GM12878 (cell line): ENCODE data around the gene VN1R5. TPM values are rescaled to one million over a fixed set of nuclear protein-coding genes. Genes with fewer than 3 reads are reported as not detected.
A peak's percentile ranks its signal among the peaks of the same experiment; 100 is the strongest.

Experiments used
- ATF3 ChIP-seq: IDR thresholded peaks from 2 replicates; pipeline ENCODE4 v1.6.1; 2011; ENCODE audit warnings: low read depth, mild to moderate bottlenecking, low read length, moderate library complexity, borderline replicate concordance; ENCODE audit errors: extremely low read depth
- EGR1 ChIP-seq, 2 experiments: IDR thresholded peaks; 1 replicate in 1 of 2; 2 replicates in 1 of 2; pipeline ENCODE4 v1.6.1; 2011 to 2012; ENCODE audit warnings: low read depth in 2 of 2, low read length in 2 of 2, borderline replicate concordance in 1 of 2, mild to moderate bottlenecking in 1 of 2, moderate library complexity in 1 of 2
- ELK1 ChIP-seq: IDR thresholded peaks from 2 replicates; pipeline ENCODE4 v1.6.1; 2012; ENCODE audit warnings: low read depth, low read length, improper control_type of control experiment
- FOXM1 ChIP-seq: IDR thresholded peaks from 2 replicates; pipeline ENCODE4 v1.6.1; 2012; ENCODE audit warnings: low read depth, mild to moderate bottlenecking, inconsistent platforms, low read length, moderate library complexity
- HCFC1 ChIP-seq: fragments of 150-350 bp; IDR thresholded peaks from 2 replicates; pipeline ENCODE4 v1.6.1; 2014; ENCODE audit warnings: low read length
- IRF4 ChIP-seq: IDR thresholded peaks from 2 replicates; pipeline ENCODE4 v1.6.1; 2011; ENCODE audit warnings: low read depth, low read length
- JUND ChIP-seq: IDR thresholded peaks from 2 replicates; pipeline ENCODE4 v1.6.1; 2012; ENCODE audit warnings: low read depth, mild to moderate bottlenecking, low read length, improper control_type of control experiment, moderate library complexity
- MYB ChIP-seq: fragments of 150-350 bp; IDR thresholded peaks from 2 replicates; pipeline ENCODE4 v1.6.1; 2014; ENCODE audit warnings: mild to moderate bottlenecking, low read depth, low read length, borderline replicate concordance
- NFXL1 ChIP-seq: fragments of 450-650 bp; IDR thresholded peaks from 2 replicates; pipeline ENCODE4 v1.6.1; 2017; ENCODE audit warnings: antibody characterized with exemption, mild to moderate bottlenecking, borderline replicate concordance
- NFYB ChIP-seq: IDR thresholded peaks from 2 replicates; pipeline ENCODE4 v1.6.1; 2011; ENCODE audit warnings: low read depth, mild to moderate bottlenecking, low read length, improper control_type of control experiment, moderate library complexity; ENCODE audit not compliant: insufficient read depth
- PAX8 ChIP-seq: fragments of 450-650 bp; IDR thresholded peaks from 2 replicates; pipeline ENCODE4 v1.6.1; 2017; ENCODE audit warnings: mild to moderate bottlenecking, moderate library complexity
- POLR2A ChIP-seq: IDR thresholded peaks from 2 replicates; pipeline ENCODE4 v1.6.1; 2011; ENCODE audit warnings: low read depth, mild to moderate bottlenecking, low read length
- RAD21 ChIP-seq: IDR thresholded peaks from 2 replicates; pipeline ENCODE4 v1.6.1; 2011; ENCODE audit warnings: mild to moderate bottlenecking, low read depth, low read length, moderate library complexity; ENCODE audit not compliant: insufficient read depth
- RB1 ChIP-seq: fragments of 450-650 bp; formaldehyde crosslinking; IDR thresholded peaks from 2 replicates; pipeline ENCODE4 v1.6.1; 2017; ENCODE audit warnings: mild to moderate bottlenecking, borderline replicate concordance
- RCOR1 ChIP-seq: conservative IDR thresholded peaks from 2 replicates; pipeline ENCODE4 v1.6.1; 2012; ENCODE audit warnings: low read depth, low read length, improper control_type of control experiment
- RFX5 ChIP-seq: IDR thresholded peaks from 2 replicates; pipeline ENCODE4 v1.6.1; 2011; ENCODE audit warnings: low read depth, low read length, improper control_type of control experiment
- SIN3A ChIP-seq: IDR thresholded peaks from 2 replicates; pipeline ENCODE4 v1.6.1; 2012; ENCODE audit warnings: low read depth, low read length, improper control_type of control experiment
- SIX5 ChIP-seq: IDR thresholded peaks from 2 replicates; pipeline ENCODE4 v1.6.1; 2011; ENCODE audit warnings: mild to moderate bottlenecking, low read depth, low read length, moderate library complexity; ENCODE audit not compliant: severe bottlenecking
- TAF1 ChIP-seq: IDR thresholded peaks from 2 replicates; pipeline ENCODE4 v1.6.1; 2011; ENCODE audit warnings: mild to moderate bottlenecking, low read depth, low read length, borderline replicate concordance
- USF2 ChIP-seq: IDR thresholded peaks from 2 replicates; pipeline ENCODE4 v1.6.1; 2011; ENCODE audit warnings: low read depth, low read length, improper control_type of control experiment, borderline replicate concordance
- ZNF274 ChIP-seq: IDR thresholded peaks from one replicate; pipeline ENCODE4 v1.8.0; 2011; ENCODE audit not compliant: insufficient read length, insufficient read depth
- polyA plus RNA-seq, 11 experiments: library from polyadenylated mRNA; depleted of rRNA in 4 of 11; unstranded in 6 of 11; stranded (reverse) in 5 of 11; fragments of >200 nt; fragmentation: Nextera tagmentation in 4 of 11; fragmentation: Illumina TruSeq in 1 of 11; extraction: Ambion mirVana in 4 of 11; extraction: Trizol in 1 of 11; gene quantifications; 1 replicate in 1 of 11; 2 replicates in 10 of 11; pipeline versions ENCODE4 v1.2.1 to v1.2.3, GENCODE V29; 2011 to 2016; ENCODE audit warnings: inconsistent platforms in 2 of 11, missing spikeins in 2 of 11, low read depth in 1 of 11
- total RNA-seq, 4 experiments: library from RNA; depleted of rRNA in 3 of 4; stranded (reverse); fragments of >200 nt in 3 of 4; fragmentation: Illumina TruSeq in 1 of 4; extraction: Trizol in 1 of 4; gene quantifications; 2 replicates each; pipeline versions ENCODE4 v1.2.1 to v1.2.3, GENCODE V29; 2013 to 2021
- TF ChIP-seq, protein P1 (sequence below): IDR thresholded peaks from 2 replicates; pipeline ENCODE4 v1.6.1; 2012; ENCODE audit warnings: improper control_type of control experiment, low read depth, low read length; ENCODE audit not compliant: insufficient replicate concordance

The VN1R5 gene
- total and polyA plus RNA-seq, 10 of the 15 experiments (the other 5 are each of a cell fraction or from before 2014, with no cell fraction given): not detected

- TF ChIP-seq ELK1: no peak
- no peak for TF ChIP-seq POLR2A
- TF ChIP-seq ZNF274: no peak
- TF ChIP-seq PAX8: no peak
- peak; percentile 29; the same call in 1 of the 2 replicates for TF ChIP-seq FOXM1
- TF ChIP-seq RFX5: no peak
- TF ChIP-seq, protein P1, sequence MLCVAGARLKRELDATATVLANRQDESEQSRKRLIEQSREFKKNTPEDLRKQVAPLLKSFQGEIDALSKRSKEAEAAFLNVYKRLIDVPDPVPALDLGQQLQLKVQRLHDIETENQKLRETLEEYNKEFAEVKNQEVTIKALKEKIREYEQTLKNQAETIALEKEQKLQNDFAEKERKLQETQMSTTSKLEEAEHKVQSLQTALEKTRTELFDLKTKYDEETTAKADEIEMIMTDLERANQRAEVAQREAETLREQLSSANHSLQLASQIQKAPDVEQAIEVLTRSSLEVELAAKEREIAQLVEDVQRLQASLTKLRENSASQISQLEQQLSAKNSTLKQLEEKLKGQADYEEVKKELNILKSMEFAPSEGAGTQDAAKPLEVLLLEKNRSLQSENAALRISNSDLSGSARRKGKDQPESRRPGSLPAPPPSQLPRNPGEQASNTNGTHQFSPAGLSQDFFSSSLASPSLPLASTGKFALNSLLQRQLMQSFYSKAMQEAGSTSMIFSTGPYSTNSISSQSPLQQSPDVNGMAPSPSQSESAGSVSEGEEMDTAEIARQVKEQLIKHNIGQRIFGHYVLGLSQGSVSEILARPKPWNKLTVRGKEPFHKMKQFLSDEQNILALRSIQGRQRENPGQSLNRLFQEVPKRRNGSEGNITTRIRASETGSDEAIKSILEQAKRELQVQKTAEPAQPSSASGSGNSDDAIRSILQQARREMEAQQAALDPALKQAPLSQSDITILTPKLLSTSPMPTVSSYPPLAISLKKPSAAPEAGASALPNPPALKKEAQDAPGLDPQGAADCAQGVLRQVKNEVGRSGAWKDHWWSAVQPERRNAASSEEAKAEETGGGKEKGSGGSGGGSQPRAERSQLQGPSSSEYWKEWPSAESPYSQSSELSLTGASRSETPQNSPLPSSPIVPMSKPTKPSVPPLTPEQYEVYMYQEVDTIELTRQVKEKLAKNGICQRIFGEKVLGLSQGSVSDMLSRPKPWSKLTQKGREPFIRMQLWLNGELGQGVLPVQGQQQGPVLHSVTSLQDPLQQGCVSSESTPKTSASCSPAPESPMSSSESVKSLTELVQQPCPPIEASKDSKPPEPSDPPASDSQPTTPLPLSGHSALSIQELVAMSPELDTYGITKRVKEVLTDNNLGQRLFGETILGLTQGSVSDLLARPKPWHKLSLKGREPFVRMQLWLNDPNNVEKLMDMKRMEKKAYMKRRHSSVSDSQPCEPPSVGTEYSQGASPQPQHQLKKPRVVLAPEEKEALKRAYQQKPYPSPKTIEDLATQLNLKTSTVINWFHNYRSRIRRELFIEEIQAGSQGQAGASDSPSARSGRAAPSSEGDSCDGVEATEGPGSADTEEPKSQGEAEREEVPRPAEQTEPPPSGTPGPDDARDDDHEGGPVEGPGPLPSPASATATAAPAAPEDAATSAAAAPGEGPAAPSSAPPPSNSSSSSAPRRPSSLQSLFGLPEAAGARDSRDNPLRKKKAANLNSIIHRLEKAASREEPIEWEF: peak; percentile 86
- TF ChIP-seq EGR1 (IDR thresholded peaks at IDR 0.05; ENCODE audit: borderline replicate concordance in 1 of 2, low read depth in 2 of 2, low read length in 2 of 2): 0 out of 3 replicates have a peak, but pooled peaks of 1 of the 2 experiments have one; percentile 46
- TF ChIP-seq IRF4: peak; percentile 67; the same call in 1 of the 2 replicates
- no peak for TF ChIP-seq SIX5
- TF ChIP-seq HCFC1: no peak
- TF ChIP-seq TAF1: no peak
- TF ChIP-seq SIN3A: 0 out of 2 replicates have a peak, but pooled peaks have one; percentile 65
- no peak for TF ChIP-seq MYB
- no peak for TF ChIP-seq RAD21
- no peak for TF ChIP-seq NFXL1
- no peak for TF ChIP-seq ATF3
- 0 out of 2 replicates have a peak, but pooled peaks have one; percentile 54 for TF ChIP-seq RCOR1
- 0 out of 2 replicates have a peak, but pooled peaks have one; percentile 13 for TF ChIP-seq NFYB
- no peak for TF ChIP-seq RB1
- TF ChIP-seq JUND: no peak; the same call in 1 of the 2 replicates
- TF ChIP-seq USF2: no peak
Measured at GRCh38 chr1:247212012-247212411, 43.9 kb upstream of the VN1R5 start (continued).
